ENCODE data around the gene TECTB. TPM values are rescaled to one million over a fixed set of nuclear protein-coding genes. Genes with fewer than 3 reads are reported as not detected.

TECTB gene
- total RNA-seq, 1 donor from 2014 or later = not detected

DNA sequence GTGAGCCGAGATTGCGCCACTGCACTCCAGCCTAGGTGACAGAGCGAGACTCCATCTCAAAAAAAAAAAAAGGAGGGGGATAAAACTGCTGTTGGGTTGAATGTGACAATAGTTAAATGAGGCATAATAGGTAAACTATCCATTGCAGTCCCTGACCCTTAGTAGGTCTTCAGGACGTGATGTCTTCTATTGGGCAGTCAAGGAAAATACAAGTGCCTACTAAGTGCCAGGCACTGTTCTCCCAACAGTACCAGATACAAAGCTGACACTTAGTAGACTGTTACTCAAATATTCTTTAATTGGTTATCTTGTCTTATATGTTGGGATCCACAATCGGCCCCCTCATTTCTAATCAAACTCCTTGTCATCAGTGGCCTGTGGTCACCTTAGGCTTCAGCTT, 63.6 kb downstream of the TECTB start:
- no peak for DNase-seq (ENCODE audit: low spot score)

DNA sequence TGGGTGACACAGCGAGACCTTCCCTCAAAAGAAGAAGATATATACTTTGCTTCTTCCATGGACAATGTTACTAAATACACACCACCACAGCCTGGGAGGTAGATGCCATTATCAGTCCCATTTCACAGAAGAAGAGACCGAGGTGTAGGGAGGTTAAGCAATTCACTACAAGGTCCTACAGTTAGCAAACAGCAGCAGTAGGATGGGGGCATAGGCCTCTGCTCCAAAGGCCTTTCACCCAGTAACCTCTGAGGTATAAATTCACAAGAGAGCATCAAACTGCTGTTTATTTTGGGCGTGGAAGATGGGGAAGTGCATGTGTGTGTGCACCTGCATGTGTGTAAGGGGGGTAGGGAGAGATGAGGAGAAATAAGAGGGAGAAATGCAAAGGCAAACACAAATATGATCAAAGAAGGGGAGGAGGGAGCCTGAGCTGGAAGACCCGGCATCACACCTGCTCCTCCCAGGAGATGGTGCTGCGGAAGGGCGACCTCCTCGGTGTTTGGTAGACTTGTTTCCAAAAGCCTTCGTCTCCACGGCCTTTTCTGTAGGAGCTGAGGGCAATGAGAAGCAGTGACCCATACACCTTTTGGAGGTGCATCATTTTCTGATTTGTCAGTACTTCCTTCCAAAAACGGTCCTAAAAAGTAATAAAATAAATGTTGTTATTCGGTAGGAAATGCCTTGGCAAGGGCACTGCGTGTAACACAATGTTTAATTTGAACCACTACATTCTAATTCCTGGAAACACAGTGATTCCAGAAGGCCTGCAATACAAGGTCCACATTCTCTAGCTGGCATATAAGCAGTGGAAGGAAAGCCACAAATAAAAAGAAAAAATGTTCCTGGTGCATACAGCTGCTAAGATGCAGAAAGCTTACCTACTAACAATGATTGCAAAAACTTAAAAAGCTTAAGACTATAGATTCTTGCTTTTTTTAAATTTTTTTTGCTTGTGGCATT, 64.8 kb downstream of the TECTB start:
- no peak for DNase-seq (ENCODE audit: low spot score)

DNA sequence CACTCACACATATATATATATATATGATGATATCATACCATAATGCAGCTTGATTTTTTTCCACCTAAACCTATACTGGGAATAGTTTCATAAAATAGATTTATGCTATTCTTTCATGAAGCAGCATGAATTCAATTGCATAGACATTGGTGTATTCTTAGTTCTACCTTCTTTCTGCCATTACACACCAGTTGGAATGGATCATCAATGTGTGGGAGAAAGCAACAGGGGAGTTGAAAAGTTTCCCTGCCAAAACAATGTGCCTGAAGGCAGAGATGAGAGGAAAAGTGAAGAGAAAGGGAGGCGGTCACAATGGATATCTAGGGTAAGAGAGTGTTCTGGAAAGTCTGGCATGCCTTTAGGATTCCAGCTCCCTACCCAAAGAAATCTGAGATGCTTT, 65.6 kb downstream of the TECTB start:
- no peak for DNase-seq (ENCODE audit: low spot score)

DNA sequence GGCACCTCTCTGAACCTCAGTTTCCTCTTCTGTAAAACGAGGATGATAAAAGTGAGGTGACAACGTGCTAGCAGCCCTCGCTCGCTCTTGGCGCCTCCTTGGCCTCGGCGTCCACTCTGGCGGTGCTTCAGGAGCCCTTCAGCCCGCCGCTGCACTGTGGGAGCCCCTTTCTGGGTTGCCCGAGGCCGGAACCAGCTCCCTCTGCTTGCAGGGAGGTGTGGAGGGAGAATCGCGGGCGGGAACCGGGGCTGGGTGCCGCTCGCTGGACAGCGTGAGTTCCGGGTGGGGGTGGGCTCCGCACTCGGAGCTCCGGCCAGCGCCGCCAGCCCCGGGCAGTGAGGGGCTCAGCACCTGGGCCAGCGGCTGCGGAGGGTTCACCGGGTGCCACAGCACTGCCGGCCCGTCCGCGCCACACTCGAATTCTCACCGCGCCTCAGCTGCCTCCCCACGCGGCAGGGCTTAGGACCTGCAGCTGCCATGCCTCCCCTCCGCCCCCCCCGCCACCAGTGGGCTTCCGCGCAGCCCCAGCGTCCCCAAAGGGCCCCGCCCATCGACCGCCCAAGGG, 66.4 kb downstream of the TECTB start:
- DNase-seq (ENCODE audit: low spot score) = no peak

DNA sequence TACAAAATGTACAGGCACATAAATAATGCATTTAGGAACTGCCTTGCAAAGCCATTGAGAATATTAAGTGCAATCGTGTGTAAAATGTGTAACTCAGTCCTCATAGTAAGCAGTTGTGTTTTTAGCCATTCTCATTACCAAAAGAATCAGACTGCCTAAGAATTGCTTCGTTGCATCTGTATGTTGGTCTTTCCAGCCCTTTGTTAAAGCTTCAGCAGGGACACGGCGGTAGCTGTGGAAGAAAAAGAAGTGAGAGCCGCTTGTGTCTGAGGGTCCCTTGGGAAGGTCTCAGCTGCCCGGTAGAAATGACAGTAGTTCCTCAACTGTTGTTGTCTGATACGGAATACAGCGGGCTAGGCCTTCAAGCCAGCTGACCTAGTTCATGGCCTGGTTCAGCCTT, 67.9 kb downstream of the TECTB start:
- no peak for DNase-seq (ENCODE audit: low spot score)

DNA sequence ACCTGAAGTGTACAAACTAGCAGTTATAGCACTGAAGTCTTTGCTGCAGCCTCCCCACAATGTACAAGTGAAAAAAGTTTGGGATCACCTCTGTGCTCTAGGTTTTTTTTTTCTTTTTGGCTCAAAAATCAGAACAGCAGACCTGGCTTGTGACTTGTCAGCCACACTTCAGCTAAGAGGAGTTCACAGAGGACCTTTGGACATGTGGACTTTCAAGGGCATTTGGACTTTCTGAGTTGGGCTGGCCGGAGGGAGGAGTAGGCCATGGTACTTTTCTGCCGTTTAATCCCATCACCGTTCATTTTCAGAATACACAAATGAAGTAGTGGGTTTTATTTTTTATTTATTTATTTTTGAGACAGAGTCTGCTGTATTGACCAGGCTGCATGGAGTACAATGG, 68.8 kb downstream of the TECTB start:
- DNase-seq (ENCODE audit: low spot score) = no peak

DNA sequence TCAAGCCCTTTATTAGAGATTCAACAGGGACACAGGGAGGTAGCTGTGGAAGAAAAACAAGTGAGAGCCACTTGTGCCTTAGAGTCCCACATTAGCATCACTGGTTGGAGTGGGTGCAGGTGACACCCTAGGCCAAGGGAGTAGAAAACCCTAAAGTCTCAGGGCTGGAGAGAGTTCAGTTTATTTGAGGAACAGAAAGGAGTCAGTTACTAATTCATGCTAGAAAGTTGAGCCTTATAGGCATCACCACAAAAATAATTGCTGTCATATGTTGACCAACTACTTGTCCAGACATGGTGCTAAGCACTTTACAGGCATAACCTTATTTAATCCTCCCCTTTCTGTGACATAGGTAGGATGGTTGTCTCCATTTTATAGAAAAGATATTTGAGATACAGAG, 69.8 kb downstream of the TECTB start:
- DNase-seq (ENCODE audit: low spot score) = no peak

Other genes starting within 250 kb of the TECTB start
- gene GPAM, start 99.6 kb upstream of the TECTB start, total RNA-seq (ENCODE audit: insufficient read depth, low replicate concordance) = 14.0 TPM
- 3.1 TPM for gene ACSL5, start 90.7 kb downstream of the TECTB start, total RNA-seq (ENCODE audit: insufficient read depth, low replicate concordance)
- gene ZDHHC6, start 163.5 kb downstream of the TECTB start, total RNA-seq (ENCODE audit: insufficient read depth, low replicate concordance) = 23.1 TPM
- 21.9 TPM for gene VTI1A, start 163.8 kb downstream of the TECTB start, total RNA-seq (ENCODE audit: insufficient read depth, low replicate concordance)

Measured in umbilical cord (tissue), 2 donors.